Glomerular endothelial cell (primary cell): ENCODE results near the gene ACBD4. TPM values are rescaled to one million over a fixed set of nuclear protein-coding genes. Genes with fewer than 3 reads are reported as not detected.
A peak's percentile ranks its signal among the peaks of the same experiment; 100 is the strongest.

Experiments used
- DNase-seq: peaks from one replicate; pipeline ENCODE4 v3.0.0-alpha.2; 2011; ENCODE audit warnings: low read depth, low spot score; ENCODE audit errors: extremely low read depth
- total RNA-seq: library from RNA; depleted of rRNA; stranded (reverse); fragments of >200 nt; gene quantifications from 2 replicates; pipeline ENCODE4 v1.2.3, GENCODE V29; 2015

ACBD4 gene
- total RNA-seq, 1 donor from 2014 or later = 5.5 TPM

DNA sequence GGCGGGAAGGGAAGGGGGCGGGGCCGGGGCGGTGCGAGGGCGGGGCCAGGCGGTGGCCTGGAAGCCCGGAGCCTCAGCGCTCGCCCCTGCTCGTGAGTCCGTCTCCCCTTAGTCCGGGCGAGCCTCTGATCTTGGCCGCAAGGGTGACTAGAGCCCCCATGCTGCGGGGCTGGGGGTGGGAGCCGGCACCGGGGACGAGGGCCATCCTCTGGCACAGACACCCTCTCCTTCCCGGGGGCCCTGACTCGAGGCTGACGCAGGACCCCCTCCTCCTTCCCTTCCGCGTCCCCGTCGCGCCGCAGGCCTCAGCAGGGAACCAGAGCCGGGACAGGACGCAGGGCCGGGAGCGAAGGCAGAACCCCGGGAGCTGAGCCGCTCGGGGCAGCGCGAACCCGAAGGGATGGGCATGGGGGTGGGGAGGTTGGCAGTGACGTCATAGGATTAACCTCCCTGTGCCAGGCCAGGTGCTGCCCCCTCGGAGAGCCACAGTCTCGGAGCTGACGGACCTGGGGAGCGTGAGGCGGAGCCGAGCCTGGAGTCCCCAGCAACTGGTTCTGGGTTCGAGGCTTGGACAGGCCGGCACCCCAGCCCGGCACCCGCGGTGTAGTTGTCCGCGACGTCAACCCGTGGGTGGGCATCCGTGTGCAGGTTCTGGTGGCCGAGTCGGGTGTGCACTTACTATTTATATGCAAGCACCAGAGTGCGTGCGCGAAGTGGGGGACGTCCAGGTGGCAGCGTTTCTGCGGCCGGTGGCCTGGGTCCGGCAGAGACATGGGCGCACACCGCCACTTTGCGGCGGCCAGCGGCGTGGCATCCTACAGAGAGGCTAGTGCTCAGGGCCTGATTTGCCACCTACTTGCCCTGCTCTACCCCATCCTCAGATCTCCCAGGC is 2.7 kb upstream of the ACBD4 start:
- no peak for DNase-seq

DNA sequence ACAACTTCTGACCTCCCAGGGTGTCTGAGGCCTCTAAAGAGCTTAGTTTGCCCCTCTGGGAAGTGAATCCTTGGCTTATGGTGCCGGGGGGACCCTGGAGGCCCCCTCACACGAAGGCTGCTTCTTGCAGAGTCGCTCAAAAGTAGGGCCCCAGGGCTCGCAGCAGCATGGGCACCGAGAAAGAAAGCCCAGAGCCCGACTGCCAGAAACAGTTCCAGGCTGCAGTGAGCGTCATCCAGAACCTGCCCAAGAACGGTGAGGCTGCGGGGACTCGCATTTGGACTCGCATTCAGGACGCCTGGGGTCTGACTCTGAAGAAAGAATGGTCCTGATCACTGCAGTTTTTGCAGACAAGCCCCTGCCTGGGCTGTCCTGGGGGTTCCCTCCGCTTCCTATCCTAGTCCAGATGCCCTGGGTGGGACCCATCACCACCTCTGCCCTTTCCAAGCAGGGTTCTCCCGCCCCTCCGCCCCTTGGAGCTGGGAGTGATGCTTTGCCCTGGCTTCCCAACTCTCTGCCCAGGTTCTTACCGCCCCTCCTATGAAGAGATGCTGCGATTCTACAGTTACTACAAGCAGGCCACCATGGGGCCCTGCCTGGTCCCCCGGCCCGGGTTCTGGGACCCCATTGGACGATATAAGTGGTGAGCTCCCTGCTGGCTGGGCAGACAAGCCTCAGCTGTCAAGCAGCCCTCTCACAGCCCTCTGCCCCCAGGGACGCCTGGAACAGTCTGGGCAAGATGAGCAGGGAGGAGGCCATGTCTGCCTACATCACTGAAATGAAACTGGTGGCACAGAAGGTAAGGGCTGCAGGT is 698 bp downstream of the ACBD4 start:
- no peak for DNase-seq

DNA sequence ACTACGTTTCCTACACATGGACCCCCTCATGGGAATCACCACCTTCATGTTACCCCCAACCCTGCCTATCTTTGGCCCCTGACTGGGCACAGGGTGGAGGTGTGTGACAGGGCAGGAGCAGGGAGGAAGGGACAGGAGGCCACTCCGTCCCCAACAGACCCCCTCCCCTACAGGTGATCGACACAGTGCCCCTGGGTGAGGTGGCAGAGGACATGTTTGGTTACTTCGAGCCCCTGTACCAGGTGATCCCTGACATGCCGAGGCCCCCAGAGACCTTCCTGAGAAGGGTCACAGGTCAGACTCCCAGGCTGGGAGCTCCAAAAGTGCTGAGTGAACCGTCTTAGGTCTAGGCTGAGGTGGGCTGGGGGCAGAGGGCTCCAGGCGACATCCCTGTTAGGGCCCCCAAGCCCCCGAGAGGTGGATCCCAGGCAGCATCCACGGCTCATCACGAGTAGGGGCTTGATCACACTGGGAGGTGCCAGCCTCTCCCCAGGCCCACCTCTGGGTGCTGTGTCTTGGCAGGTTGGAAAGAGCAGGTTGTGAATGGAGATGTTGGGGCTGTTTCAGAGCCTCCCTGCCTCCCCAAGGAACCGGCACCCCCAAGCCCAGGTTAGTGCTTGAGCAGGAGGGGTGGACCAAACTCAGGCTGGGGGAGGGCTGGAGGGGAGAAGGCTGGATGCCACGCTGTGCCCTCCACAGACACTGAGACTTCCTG is 1.5 kb downstream of the ACBD4 start:
- no peak for DNase-seq

DNA sequence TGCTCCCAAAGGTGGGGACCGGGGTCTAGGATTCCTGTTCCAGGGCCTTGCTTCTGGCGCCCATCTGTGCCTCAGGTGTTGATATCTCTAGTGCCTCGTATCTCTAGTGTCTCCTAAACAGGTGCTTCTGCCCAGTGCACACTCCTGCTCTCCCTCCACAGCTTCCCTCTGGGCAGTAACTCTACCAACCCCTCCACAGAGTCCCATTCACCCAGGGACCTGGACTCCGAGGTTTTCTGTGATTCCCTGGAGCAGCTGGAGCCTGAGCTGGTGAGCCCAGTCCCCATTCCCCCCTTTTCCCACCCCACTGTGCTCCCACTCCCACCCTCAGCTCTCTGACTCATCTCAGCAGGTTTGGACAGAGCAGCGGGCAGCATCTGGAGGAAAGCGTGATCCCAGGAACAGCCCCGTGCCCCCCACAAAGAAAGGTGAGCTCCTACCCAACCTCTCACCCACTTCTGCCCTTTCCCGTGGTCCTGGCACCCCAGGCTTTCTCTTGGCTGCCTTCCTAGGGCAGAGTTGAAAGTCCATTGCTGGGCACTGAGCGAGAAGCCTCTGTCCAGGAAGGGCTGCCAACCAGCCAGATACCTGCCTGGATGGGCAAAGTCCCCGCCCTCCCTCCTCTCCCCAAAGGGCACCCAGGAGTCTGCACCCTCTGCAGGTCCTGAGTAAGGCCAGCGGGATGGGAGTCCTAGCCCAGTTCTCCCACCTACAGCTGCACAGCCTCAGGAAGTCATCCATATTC is 2.2 kb downstream of the ACBD4 start:
- DNase-seq = no peak

DNA sequence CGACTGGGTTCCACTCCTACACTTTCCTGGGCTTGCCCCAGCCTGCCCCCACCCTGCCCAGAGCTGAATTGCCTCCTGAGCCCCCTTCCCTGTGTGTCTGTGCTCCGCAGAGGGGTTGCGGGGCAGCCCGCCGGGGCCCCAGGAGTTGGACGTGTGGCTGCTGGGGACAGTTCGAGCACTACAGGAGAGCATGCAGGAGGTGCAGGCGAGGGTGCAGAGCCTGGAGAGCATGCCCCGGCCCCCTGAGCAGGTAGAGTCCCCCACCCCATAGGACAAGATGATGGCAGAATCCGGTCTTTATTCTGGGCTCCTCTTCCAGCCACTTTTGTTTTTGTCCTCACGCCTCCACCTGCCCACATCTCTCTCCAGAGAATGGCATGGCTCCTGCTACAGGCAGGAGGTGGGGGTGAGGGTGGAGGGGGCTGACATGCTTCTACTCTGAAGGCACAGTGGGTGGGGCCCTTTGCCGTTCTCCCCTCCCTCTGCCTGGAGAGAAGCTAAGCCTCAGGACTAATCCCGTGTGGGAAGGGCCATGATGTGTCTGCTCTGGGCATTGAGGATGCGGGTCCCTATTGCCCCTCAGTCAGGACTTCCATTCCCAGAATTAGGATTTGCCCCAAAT is 3.5 kb downstream of the ACBD4 start:
- no peak for DNase-seq

DNA sequence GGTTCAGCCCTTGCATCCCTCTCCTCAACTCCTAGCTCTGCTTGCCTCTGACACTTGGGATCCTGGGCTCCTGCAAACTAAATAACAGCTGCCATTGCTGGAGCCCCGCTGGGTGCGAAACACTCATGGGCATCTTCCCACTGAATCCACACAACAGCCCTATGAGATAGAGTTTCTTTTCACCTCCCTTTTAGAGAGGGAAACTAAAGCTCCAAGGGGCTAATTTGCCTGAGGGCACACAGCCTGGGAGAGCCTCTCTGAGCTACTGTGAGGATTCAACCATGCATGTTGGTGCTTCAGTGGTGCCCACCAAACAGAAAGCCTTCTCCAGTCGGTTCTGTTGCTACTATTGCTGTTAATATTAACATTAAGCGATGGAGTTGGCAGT is 4.0 kb downstream of the ACBD4 start:
- no peak for DNase-seq

DNA sequence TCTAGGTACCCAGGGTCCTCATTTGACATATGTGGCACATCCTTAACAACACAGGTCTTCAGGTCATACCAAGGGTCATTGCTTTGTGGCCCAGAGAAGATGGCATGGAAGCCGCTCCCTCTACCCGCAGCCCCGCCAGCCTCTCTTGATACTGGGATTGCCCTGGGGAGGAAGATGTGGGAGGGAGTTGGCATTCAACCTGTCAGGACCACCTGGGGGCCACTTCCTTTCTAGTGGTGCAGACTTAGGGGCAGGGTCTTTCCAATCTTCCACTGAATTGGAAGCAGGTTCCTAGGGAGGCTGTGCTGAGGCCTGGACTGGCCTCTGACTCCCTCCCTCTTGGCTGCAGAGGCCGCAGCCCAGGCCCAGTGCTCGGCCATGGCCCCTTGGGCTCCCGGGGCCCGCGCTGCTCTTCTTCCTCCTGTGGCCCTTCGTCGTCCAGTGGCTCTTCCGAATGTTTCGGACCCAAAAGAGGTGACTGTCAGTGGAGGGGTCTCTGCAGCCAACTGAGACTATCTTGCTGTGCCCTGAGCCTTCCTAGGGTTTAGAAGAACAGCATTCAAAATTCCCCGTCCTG is 7.7 kb downstream of the ACBD4 start:
- DNase-seq = no peak

DNA sequence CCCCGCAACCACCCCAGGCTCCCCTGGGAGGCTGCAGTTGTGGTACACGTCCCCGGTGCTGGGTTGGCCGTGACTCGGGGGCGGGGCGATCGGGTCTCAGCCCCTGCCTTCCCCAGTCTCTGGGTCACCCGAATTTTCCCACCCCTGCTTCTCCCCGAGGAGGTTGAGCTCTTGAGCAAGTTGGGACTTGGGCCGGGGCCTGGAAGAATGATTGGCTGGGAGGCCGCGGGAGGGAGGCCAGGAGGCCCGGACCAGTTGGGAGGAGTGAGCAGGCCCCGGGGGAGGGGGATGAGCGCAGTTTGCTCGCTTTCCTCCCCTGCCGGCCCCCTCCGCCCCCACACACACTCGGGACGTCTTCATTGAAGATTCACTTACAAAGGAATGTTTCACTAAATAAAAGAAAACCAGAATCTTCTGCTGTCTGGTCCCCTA is 8.3 kb downstream of the ACBD4 start:
- DNase-seq = no peak

DNA sequence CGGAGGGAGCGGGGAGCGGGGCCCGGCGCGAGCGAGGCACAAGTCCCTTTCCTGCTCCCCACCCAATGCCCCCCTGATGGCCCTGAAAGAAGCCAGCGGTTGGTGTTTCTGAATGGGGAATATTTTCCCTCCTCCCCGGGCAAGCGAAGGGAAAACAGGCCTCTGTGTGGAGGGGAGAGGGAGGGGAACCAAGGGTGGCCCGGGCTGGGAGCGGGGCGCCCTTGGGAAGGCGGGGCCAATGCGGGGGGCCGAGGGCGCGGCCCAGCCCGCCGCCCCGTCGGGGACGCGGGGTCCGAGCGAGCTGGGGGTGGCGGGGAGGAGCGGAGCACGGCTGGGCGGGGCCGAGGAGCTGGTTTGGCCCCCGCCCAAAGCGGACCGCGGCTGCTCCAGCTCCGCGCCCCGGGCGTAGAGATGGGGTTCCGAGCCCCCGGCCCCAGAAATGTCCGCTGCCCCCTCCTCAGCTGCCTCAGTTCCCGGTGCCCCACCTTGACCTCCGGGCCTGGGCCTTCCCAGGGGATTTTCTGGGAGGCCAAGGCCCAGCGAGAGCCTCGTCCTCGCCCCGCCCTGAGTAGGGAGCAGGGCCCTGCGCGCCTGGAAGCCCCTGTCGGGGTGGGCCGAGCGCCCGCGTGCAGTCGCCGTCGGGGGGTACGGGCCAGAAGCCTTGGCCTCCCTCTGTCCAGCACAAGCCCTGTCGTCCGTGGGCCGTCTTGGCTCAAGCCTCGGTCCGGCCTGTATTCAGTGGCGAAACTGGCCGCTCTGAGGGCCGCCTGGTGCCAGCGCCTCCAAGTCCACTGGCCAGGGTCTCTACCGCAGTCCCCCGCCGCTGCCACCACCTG is 8.9 kb downstream of the ACBD4 start:
- no peak for DNase-seq

DNA sequence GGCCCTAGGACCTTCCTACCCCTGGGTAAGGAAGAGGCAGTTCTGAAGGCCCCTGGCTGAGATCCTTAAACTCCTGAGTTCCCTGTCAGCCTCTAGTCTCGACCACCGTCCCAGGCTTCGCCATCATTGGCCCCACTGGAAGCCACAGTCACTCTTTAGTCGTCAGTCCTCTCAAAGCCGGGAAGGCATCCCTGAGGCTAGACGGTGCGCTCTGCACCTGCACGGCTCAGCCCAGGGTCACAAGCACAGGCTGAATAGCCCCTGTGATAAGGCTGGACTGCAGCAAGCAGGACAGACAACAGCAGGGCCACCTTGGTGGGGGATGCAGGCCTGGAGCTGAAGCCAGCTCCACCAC is 9.5 kb downstream of the ACBD4 start:
- DNase-seq = no peak

DNA sequence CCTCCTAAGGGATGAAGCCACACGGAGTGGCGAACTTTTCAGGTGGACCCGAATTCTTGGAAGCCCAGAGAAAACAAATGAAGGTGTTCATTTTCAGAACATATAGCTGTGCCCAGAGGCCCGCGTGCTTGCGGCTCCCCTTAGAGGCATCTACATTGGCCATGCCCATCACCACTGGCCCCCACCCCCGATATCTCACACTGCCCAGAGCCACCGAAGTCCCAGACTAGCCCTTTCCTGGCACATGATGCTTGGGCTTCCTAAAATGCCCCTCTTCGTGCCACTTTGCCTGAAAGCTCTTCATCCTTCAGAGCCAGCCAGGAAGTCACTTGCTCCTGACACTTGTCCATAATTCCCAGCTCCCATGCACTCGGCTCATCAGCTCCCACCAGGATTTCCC is 10.7 kb downstream of the ACBD4 start:
- no peak for DNase-seq

DNA sequence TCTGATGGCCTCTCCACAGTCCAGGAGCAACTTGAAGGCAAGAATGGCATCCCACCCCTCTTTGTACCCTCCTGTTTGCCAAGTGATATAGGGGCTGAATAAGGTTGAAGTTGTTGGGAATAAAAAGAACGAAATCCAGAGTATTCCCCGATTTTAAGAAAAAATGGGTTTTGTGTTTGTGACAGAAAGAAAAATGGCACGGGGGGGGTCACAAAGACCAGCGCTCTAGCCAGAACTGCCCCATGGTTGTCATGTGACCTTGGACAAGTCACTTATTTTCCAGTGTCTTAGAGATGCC is 11.1 kb downstream of the ACBD4 start:
- DNase-seq = no peak

DNA sequence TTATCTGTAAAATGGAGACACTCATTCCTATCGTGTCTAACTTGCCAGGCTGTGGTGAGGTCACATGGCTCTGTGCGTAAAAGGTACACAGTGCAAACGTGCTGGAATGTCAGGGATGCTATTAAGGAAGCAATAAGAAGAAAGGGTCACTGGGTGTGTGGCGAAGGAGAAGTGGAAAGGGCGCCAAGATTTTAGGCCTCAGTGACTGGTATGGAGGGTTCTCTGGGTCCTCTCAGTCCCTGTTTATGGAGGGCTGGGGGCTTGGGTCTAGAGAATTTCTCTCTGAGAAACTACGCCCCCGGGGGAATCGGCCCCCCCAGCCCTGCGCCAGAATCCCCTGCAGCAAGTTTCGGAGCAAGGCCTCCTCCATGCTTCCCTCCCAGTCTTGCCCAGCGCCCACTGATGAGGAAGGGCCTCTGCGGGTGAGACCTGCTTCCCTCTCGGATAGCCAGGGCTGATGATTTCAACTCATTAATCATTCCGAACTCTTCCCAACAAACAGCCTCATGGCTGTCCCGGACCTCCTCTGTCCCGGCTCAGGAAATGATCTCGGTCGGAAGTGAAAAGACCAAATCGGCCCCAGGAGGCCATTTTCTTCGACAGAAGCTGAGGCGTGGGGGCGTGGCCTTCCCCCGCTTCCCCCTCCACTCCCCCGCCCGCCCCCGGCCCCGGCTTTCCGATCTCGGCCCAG is 11.5 kb downstream of the ACBD4 start:
- no peak for DNase-seq

DNA sequence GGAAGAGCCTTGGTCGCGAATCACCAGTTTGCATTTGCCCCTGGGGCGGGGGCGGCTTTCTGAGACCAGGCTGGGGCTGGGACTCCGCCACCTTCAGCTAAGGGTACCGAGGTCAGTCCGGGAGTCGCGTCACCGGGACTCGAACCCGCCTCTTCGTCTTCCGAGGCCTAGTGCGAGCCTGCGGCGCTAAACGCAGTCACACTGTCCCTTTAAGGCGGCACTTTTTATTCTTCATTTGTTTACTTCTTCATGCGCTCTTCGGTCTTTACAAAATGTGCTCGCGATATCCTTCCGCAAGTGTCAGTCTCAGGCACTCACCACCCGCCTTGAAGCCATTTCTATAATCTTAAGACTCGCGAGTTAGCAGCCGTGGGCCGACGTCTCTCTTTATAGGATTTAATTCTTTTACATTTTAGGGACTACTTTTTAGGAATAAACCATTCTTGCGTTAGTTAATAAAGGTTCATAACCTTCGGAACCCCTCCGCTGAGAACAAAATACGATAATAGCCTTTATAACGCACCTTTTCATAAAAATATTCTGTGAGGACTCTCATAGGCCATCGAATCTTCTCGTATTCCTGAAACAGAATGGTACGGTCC is 12.2 kb downstream of the ACBD4 start:
- no peak for DNase-seq

DNA sequence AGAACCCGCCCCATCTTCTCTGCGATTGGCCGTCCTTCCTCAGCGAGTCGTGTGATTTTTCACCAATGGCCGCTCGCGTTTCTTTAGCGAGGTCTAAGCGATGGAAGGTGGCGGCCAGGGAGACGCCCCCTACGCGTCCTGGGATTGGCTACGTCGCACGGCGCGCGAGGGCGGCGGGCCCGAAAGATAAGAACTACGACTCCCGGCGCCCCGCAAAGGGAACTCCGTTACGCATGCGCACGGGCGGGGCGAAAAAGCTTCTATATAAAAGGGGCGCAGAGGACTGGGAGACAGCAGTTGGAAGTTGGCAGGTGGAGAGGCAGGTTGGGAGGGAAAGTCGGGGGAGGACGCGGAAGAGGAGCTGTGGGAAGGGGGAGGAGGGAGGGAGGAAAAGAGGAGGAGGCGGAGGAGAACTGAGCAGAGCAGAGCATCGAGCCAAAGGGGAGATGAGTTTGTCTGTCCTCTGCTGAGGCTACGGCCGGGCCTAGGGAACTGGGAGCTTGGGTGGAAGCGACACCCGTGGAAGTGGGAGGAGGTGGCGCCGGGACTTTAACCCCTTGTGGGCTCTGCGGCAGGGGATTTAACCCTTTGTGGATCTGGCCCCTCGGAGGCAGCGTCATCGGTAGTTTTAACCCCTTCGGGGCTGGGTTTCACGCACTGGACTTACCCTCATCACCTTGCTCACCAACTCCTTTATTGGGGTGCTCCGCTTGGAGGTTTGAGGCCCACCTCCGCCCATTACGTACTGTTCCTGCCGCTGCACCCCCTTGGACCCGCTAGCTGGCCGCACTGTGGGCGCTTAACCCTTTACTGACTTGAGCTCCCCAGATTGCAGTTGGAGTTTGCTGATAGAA is 12.9 kb downstream of the ACBD4 start, which contains the start of gene HEXIM1:
HEXIM1 (plus strand) TSS at position 293 of the 854 bp plus-strand sequence. CDS start 716 bp downstream, outside the sequence.
- peak; percentile 96 for DNase-seq

DNA sequence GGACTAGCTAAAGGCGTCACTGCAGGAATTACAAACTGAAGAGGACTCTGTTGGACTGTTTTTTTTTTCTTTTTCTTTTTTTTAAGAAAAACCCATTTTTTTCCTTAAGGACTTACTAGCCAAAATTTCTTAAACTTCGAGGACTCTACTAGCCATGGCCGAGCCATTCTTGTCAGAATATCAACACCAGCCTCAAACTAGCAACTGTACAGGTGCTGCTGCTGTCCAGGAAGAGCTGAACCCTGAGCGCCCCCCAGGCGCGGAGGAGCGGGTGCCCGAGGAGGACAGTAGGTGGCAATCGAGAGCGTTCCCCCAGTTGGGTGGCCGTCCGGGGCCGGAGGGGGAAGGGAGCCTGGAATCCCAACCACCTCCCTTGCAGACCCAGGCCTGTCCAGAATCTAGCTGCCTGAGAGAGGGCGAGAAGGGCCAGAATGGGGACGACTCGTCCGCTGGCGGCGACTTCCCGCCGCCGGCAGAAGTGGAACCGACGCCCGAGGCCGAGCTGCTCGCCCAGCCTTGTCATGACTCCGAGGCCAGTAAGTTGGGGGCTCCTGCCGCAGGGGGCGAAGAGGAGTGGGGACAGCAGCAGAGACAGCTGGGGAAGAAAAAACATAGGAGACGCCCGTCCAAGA is 13.7 kb downstream of the ACBD4 start:
- DNase-seq = no peak
